HG03575 (cell line): Measurements from ENCODE around the gene MTHFD1.

ENCODE experiments used
- ATAC-seq: cut with Tn5 transposase; IDR thresholded peaks from one replicate; pipeline ENCODE4 v1.9.1; 2021; ENCODE audit not compliant: unreplicated experiment, insufficient number of reproducible peaks, low FRiP score; ENCODE audit errors: extremely low read depth

The MTHFD1 gene

GRCh38 chr14:64507376-64508156 lies 119.4 kb downstream of the MTHFD1 start:
- ATAC-seq, result no peak

GRCh38 chr14:64508215-64508776 lies 120.1 kb downstream of the MTHFD1 start:
- no peak for ATAC-seq

- ATAC-seq, result no peak
Observed at GRCh38 chr14:64509036-64509435, 120.9 kb downstream of the MTHFD1 start.
